Glomerular endothelial cell (primary cell): ENCODE measurements around the gene MFRP. TPM values are rescaled to one million over a fixed set of nuclear protein-coding genes. Genes with fewer than 3 reads are reported as not detected.

Experiments used
- DNase-seq: peaks from one replicate; pipeline ENCODE4 v3.0.0-alpha.2; 2011; ENCODE audit warnings: low read depth, low spot score; ENCODE audit errors: extremely low read depth
- total RNA-seq: library from RNA; depleted of rRNA; stranded (reverse); fragments of >200 nt; gene quantifications from 2 replicates; pipeline ENCODE4 v1.2.3, GENCODE V29; 2015

MFRP gene
- total RNA-seq, 1 donor from 2014 or later = 0.35 TPM

DNA sequence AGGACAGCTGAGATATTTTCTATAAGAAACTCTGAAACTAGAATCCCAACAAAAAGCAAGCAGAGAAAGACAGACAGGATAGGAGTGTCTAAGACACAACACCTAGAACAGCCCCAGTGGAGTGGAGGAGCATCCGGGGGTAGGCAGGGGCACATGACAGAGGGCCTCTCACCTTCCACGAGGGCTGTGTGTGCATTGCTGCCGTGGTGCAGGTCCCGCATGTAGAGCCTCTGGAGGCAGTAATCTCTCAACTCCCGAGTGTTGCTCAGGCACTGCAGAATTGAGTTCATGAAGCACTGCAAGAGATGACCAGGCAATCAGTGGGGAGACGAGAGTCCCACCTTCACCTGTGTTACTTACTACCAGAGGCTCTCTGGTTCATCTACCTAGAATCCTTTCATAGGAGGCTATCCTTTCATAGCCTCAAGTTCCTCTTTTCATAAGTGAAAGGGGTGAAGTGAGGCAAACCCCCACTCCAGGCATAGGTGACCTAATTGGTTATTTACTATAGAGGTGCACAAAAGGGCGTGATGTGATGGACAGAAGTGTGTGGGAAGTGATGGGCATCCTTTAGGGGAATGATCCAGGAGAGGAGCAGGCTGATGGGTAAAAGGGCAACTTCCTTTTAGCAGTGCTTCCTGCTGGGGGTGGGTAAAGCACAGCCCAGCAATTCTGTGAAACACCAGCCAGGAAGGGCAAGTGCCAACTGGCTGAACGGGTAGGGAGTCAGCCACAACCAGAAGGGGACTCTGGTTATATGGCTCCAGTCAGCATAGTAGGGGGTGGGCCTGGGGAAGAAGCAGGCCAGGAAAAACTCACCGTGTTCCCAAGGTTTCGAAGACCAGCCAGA lies 13.1 kb upstream of the MFRP start:
- DNase-seq = no peak

GRCh38 chr11:119357074-119357473 lies 10.6 kb upstream of the MFRP start:
- no peak for DNase-seq

DNA sequence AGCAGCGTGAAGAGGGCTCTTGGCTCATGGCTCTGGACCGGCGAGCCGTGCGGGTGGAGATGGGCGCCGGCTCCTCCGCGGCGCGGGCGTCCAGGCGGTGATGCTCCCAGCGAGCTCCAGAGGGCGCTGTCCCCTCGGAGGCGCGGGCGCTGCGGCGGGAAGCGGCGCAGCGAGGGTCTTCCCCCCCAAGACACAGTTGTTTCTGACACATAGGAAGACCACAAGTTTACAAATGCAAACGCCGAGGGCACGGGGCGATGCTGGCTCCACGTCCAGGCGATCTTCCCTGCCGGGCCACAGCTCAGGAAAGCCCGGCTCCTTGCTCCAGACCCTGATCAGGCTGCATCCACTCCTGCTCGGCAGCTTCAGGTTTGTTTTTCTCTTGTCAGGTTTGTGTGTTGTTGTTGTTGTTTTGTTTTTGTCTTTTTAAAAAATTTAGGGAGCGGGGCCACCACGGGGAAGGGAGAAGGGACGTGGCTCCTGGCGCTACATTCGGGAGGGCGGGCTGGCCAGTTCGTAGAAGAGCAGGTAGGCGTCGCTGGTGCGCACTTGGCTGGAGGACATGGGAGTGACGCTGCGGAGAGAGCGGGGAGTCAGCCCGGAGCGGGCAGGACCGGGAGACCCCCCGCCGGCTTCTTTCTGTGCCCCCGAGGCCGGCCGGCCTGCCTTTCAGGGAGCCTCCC lies 10.0 kb upstream of the MFRP start:
- DNase-seq = no peak

DNA sequence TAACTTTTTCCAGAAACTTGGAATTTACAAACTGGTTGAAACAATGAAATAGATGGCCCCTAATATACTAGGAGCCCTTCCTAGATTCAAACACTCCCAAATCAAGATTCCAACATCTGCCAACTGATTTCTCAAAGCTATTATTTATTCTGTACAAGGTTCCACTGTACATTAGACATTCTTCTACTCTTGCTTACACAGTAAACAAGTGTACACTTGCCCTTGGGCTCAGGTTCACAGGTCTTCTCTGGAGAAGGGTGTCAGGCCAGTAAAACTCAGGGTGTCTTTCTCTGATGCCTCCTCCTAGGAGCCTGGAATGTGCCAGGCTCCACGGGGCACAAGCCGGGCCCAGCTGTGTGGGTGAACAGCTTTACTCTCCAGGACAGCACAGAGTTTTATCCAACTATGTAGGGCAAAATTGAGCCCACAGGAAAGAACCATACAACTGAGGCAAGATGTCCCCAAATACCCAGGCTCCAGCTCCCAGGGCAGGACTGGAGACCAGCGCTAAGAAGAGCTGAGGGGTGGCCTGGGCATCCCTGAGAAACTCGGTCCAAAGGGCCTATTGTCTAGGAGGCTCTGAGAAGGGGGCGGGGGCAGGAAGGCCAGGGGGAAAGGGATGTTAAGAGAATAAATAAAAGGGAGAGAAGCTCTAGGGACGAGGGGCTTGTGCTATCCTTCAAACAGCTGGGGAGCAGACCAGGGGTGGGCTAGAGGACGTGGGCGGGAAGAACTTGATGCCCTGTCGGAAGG lies 8.8 kb upstream of the MFRP start:
- no peak for DNase-seq

GRCh38 chr11:119352857-119353260 lies 6.4 kb upstream of the MFRP start:
- no peak for DNase-seq

DNA sequence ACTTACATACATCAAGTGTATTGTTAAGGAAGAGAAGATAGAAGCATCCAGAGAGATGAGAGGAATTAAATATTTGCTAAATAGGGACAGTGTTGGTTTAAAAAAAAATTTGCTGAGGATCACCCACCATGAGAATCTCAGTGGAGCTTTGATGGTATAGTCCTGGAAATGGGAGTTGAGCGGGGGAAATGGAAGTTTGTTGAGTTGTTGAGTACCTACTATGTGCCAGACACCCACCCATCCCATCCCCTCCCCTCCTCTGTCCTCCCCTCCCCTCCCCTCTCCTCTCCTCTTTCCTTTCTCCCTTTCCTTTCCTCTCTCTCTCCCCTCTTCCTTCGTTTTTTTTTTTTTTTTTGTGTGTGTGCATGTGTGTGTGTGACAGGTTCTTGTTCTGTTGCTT lies 4.7 kb upstream of the MFRP start:
- no peak for DNase-seq

- no peak for DNase-seq
These were observed 3.8 kb upstream of the MFRP start for GRCh38 chr11:119350302-119350701.

DNA sequence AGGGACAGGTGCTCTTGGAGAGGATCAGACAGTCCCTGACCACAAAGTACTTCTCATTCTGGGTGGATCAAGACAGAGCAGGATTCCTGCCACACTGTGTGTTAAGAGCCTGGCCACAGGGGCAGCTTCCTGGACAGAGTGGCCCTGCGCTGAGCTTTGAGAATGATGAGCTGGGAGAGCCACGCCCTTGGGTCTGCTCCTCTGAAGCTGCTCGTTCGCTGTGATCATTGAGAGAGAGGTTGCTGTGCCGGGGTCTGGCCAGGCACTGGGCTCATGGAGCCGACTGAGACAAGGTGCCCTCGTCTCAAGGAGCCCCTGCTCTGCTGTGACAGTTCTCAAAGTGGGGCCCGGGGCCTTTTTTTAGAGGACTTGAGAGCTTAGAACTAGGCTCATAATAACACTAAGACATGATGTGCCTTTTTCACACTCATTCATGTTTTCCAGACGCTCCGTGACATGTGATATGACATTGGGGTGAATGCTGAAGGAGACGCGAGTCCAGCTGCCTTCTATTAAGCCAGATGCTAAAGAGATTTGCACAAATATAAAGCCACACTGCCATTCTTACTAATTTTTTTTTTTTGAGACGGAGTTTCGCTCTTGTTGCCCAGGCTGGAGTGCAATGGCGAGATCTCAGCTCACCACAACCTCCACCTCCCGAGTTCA lies 1.6 kb upstream of the MFRP start:
- no peak for DNase-seq

DNA sequence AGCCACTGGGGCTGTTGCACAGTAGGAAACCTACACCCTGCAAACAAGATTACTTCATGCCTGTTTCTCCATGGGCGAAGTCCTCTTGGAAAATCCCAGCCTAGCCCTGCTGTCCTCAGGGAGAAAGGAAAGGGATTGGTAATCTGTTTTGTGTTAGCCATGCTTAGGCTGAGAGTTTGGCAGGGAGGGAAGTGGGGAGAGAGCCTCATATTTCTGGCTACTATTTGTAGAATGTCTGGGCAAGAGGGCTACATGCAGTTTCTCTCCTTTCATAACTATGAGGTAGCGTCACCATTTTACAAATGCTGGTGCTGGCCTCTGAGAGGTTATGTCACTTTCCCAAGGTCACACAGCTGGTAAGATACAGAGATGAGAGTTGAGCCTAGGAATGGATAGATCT lies 737 bp upstream of the MFRP start:
- no peak for DNase-seq

- no peak for DNase-seq
These were observed 820 bp downstream of the MFRP start for GRCh38 chr11:119345685-119346084.

- DNase-seq = no peak
These were observed 2.1 kb downstream of the MFRP start for GRCh38 chr11:119344291-119345010.

- DNase-seq = no peak
These were observed 2.8 kb downstream of the MFRP start for GRCh38 chr11:119343726-119344125.

- DNase-seq = no peak
These were observed 4.0 kb downstream of the MFRP start for GRCh38 chr11:119342362-119343130.

DNA sequence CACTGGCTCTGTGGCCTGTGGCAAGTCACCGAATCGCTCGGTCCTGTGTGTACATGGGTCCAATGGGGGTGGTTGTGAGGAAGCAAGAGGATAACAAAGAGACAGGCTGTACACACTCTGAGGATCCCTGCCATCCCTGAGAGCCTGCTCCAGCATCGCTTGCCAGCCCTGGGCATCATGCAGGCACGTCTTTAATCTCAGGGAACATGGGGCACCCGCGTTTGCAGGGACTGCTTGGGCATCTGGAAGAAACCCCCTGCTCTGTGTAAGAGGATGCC lies 4.5 kb downstream of the MFRP start:
- no peak for DNase-seq

- no peak for DNase-seq
These were observed 5.1 kb downstream of the MFRP start for GRCh38 chr11:119341222-119342022.

DNA sequence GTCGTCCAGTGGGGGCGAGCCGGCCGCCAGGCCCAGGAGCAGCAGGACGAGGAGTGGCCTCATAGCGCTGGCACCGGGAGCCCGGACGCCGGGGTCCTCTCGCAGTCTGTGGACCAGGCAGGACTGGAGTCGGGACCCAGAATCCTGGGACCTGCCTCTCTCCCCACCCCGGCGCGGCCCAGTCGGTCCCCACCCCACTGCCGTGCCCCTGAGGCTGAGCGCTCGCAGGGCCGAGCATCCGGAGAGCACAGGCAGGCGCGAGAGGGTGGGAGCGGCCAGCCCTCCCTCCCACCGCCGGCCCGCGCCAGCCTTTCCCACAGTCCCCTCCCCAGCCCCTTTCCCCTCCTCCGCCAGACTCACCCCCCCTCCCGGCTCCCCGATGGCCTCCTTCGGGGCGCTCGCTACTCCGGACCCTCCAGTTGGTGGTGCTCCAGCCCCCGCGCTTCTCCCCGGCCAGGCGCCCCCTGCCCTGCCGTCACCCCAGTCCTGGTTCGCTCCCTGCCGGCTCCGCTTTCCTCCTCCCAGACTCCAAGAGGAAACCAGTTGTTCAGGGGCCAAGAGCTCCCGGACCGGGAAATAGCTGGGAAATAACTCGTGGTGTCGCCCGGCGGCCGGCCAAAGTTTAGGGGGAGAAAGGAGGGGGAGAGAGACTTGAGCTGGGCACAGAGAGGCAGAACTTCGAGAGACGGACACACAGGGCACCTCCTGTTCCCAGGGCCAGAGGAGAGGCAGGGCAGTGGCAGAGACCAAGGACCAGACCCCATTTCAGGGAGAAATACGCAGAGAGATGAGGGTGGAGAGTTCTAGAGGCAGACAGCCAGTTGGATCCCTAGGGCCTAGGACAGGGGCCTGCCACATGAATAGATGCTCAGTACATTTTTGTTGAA lies 5.9 kb downstream of the MFRP start, which contains the start of gene C1QTNF5:
Gene C1QTNF5, minus strand, starts transcription at position 549 of the 887 bp plus-strand sequence. Its CDS starts 486 bp downstream, at position 63.
- no peak for DNase-seq

GRCh38 chr11:119339589-119340334 lies 6.7 kb downstream of the MFRP start:
- no peak for DNase-seq
